PFSK-1 (cell line): ENCODE results near the gene GASK1A.

Source experiments
- FOXP2 ChIP-seq: optimal IDR thresholded peaks from 2 replicates; pipeline ENCODE3; 2011; ENCODE audit warnings: borderline replicate concordance, control low read depth, inconsistent platforms; ENCODE audit not compliant: insufficient read depth; ENCODE audit errors: extremely low read length, extremely low read depth
- POLR2AphosphoS5 ChIP-seq: IDR thresholded peaks from 2 replicates; pipeline ENCODE4 v1.6.1; 2012; ENCODE audit warnings: low read depth, mild to moderate bottlenecking, control low read depth, low read length, moderate library complexity
- REST ChIP-seq, 2 experiments: IDR thresholded peaks; 2 replicates each; pipeline versions ENCODE4 v1.6.1 to v1.8.0; 2011 to 2012; ENCODE audit warnings: low read depth in 2 of 2, low read length in 2 of 2, control low read depth in 1 of 2, inconsistent platforms in 1 of 2, mild to moderate bottlenecking in 1 of 2, moderate library complexity in 1 of 2; ENCODE audit not compliant: insufficient read depth in 1 of 2
- SIN3A ChIP-seq: IDR thresholded peaks from 2 replicates; pipeline ENCODE4 v1.6.1; 2012; ENCODE audit warnings: mild to moderate bottlenecking, low read length, moderate library complexity, borderline replicate concordance; ENCODE audit not compliant: insufficient read depth
- TAF1 ChIP-seq: IDR thresholded peaks from 2 replicates; pipeline ENCODE4 v1.6.1; 2012; ENCODE audit warnings: low read length, control low read depth, borderline replicate concordance; ENCODE audit not compliant: insufficient read depth

GASK1A gene

GRCh38 chr3:43031485-43031884 lies 52.4 kb downstream of the GASK1A start:
- no peak for TF ChIP-seq REST (IDR thresholded peaks at IDR 0.05; ENCODE audit: insufficient read depth in 1 of 2, low read depth in 2 of 2, low read length in 2 of 2)
- no peak for TF ChIP-seq TAF1
- no peak for TF ChIP-seq POLR2AphosphoS5
- no peak for TF ChIP-seq FOXP2
- TF ChIP-seq SIN3A, result no peak

GRCh38 chr3:43031889-43032545 lies 52.9 kb downstream of the GASK1A start:
- TF ChIP-seq REST (IDR thresholded peaks at IDR 0.05; ENCODE audit: insufficient read depth in 1 of 2, low read depth in 2 of 2, low read length in 2 of 2) (no peak), TAF1 (no peak)

- TF ChIP-seq SIN3A (no peak), REST (IDR thresholded peaks at IDR 0.05; ENCODE audit: insufficient read depth in 1 of 2, low read depth in 2 of 2, low read length in 2 of 2) (no peak)
These were observed 53.8 kb downstream of the GASK1A start for GRCh38 chr3:43032646-43033628.

GRCh38 chr3:43034200-43034599 lies 55.1 kb downstream of the GASK1A start:
- TF ChIP-seq TAF1 (no peak), FOXP2 (no peak), POLR2AphosphoS5 (no peak), SIN3A (no peak), REST (IDR thresholded peaks at IDR 0.05; ENCODE audit: insufficient read depth in 1 of 2, low read depth in 2 of 2, low read length in 2 of 2) (no peak)
